K562 (cell line): ENCODE measurements around the gene NR2F6. TPM values are rescaled to one million over a fixed set of nuclear protein-coding genes. Genes with fewer than 3 reads are reported as not detected.

Experiments
- ARHGAP35 ChIP-seq: fragments of 450-650 bp; IDR thresholded peaks from 2 replicates; pipeline ENCODE4 v1.6.1; 2018; ENCODE audit not compliant: partially characterized antibody
- CAMTA2 ChIP-seq: fragments of 250-450 bp; sonication (Bioruptor Pico); conservative IDR thresholded peaks from 2 replicates; pipeline ENCODE4 v1.5.1; 2022
- ERF ChIP-seq: fragments of 450-650 bp; formaldehyde crosslinking; IDR thresholded peaks from 2 replicates; pipeline ENCODE4 v1.4.0; 2020; ENCODE audit warnings: mild to moderate bottlenecking, mixed read lengths
- ESRRA ChIP-seq: fragments of 450-650 bp; IDR thresholded peaks from 2 replicates; pipeline ENCODE4 v1.6.1; 2014; ENCODE audit warnings: low read depth, mild to moderate bottlenecking, moderate library complexity, borderline replicate concordance
- GTF2E2 ChIP-seq: fragments of 200-800 bp; sonication (Bioruptor generic); IDR thresholded peaks from 2 replicates; pipeline ENCODE4 v1.6.1; 2016; ENCODE audit warnings: missing genetic modification characterization, missing compliant biosample characterization
- MBD2 ChIP-seq: sonication (generic); IDR thresholded peaks from 2 replicates; pipeline ENCODE4 v1.6.1; 2016; ENCODE audit warnings: low read depth, borderline replicate concordance
- NEUROD1 ChIP-seq: fragments of 150-350 bp; IDR thresholded peaks from 2 replicates; pipeline ENCODE4 v1.6.1; 2014; ENCODE audit warnings: borderline replicate concordance, low read length, low read depth; ENCODE audit not compliant: partially characterized antibody
- NUFIP1 ChIP-seq: fragments of 450-650 bp; IDR thresholded peaks from 2 replicates; pipeline ENCODE4 v1.6.1; 2018; ENCODE audit not compliant: partially characterized antibody
- PHTF2 ChIP-seq: fragments of 250-450 bp; sonication (Bioruptor Pico); IDR thresholded peaks from 2 replicates; pipeline ENCODE4 v1.5.0; 2021; ENCODE audit warnings: mild to moderate bottlenecking
- RHOXF2B ChIP-seq: fragments of 250-450 bp; sonication (Bioruptor Pico); conservative IDR thresholded peaks from 2 replicates; pipeline ENCODE4 v1.5.1; 2021
- SMAD1 ChIP-seq: fragments of 150-350 bp; IDR thresholded peaks from 2 replicates; pipeline ENCODE4 v1.6.1; 2014; ENCODE audit warnings: low read length, low read depth; ENCODE audit not compliant: partially characterized antibody
- STAG1 ChIP-seq: sonication (generic); formaldehyde crosslinking; IDR thresholded peaks from 2 replicates; pipeline ENCODE4 v1.5.0; 2020; ENCODE audit warnings: missing genetic modification reagents, borderline replicate concordance
- TBL1XR1 ChIP-seq, 2 experiments: IDR thresholded peaks; 2 replicates each; pipeline ENCODE4 v1.6.1; 2012; ENCODE audit warnings: improper control_type of control experiment in 2 of 2, low read length in 2 of 2, mild to moderate bottlenecking in 1 of 2
- ZEB2 ChIP-seq: fragments of 450-650 bp; IDR thresholded peaks from 2 replicates; pipeline ENCODE4 v1.6.1; 2016
- ZNF3 ChIP-seq: fragments of 250-450 bp; sonication (Bioruptor Pico); IDR thresholded peaks from 2 replicates; pipeline ENCODE4 v1.5.0; 2021; ENCODE audit warnings: mild to moderate bottlenecking, moderate library complexity
- polyA plus RNA-seq, 8 experiments: library from polyadenylated mRNA; depleted of rRNA in 4 of 8; stranded (reverse) in 5 of 8; unstranded in 3 of 8; fragments of >200 nt; fragmentation: Nextera tagmentation in 2 of 8; fragmentation: Illumina TruSeq in 1 of 8; extraction: Ambion mirVana in 2 of 8; extraction: Trizol in 1 of 8; gene quantifications; 2 replicates each; pipeline versions ENCODE4 v1.2.1 to v1.2.3, GENCODE V29; 2011 to 2014; ENCODE audit warnings: inconsistent platforms in 1 of 8, missing spikeins in 1 of 8
- total RNA-seq, 7 experiments: library from RNA; depleted of rRNA in 6 of 7; stranded (reverse); fragments of >200 nt in 6 of 7; fragmentation: Illumina TruSeq in 2 of 7; extraction: Trizol in 2 of 7; gene quantifications; 2 replicates each; pipeline versions ENCODE4 v1.2.1 to v1.2.3, GENCODE V29; 2011 to 2021; ENCODE audit warnings: low replicate concordance in 1 of 7
- TF ChIP-seq, protein P1 (sequence below): sonication (generic); formaldehyde crosslinking; IDR thresholded peaks from 2 replicates; pipeline ENCODE4 v1.8.0; 2022; ENCODE audit warnings: mild to moderate bottlenecking, missing genetic modification reagents
- TF ChIP-seq, protein P2 (sequence below): fragments of 450-650 bp; formaldehyde crosslinking; IDR thresholded peaks from 2 replicates; pipeline ENCODE4 v1.4.0; 2020; ENCODE audit warnings: mild to moderate bottlenecking, moderate library complexity
- TF ChIP-seq, protein P3 (sequence below), 2 experiments: fragments of 450-650 bp; IDR thresholded peaks; 2 replicates each; pipeline ENCODE4 v1.6.1; 2016; ENCODE audit warnings: mild to moderate bottlenecking in 2 of 2, borderline replicate concordance in 1 of 2, low read depth in 1 of 2, moderate library complexity in 1 of 2

Gene NR2F6
- total and polyA plus RNA-seq, 9 of the 15 experiments (the other 6 are each of a cell fraction or from before 2014, with no cell fraction given), result 0.76 to 97.5 (median 18.8) TPM

DNA sequence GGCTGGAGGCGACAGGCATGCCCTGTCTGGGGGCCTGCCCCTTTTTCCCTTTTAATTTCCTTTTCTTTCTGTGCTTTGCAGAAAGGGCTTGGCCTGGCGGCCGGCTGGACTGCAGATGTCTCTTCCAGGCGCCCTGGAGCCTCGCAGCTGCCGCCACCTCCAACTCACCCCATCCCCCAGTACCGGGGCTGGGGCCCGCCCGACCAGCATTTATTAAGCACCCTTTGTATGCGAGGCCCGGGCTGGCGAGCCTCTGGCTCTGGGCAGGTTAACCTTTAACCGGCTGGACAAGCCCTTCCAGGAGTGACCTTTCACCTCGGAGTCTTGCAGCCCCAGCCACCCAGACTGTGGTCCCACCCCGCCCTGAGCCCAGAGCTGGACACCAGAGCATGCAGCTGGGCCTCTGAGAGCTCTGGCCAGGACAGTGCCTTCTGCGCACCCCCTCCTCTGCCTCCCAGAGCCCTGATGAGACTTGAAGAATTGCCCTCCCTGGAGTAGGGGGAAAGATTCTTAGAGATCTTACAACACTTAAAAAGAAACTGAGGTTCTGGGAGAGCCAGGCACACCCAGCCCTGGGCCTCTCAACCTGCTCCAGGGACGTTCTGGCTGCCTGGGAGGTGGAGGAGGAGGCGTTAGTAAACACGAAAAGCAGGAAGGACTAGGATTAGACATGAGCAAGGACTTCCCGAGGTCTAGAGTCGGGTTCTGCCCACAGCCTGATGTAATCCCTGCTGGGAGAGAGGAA, 1.1 kb upstream of the NR2F6 start (continued):
- TF ChIP-seq NEUROD1 (no peak), TBL1XR1 (IDR thresholded peaks at IDR 0.05; ENCODE audit: low read length in 2 of 2) (no peak), STAG1 (no peak), ESRRA (0 out of 2 replicates have a peak, but pooled peaks have one; percentile 5), MBD2 (no peak), ZNF3 (CRISPR knock-in tag) (no peak), ERF (CRISPR knock-in tag) (no peak), GTF2E2 (tag) (no peak), SMAD1 (no peak), RHOXF2B (CRISPR knock-in tag) (no peak), NUFIP1 (no peak), ZEB2 (0 out of 2 replicates have a peak, but pooled peaks have one; percentile 2), PHTF2 (CRISPR knock-in tag) (no peak), ARHGAP35 (no peak), CAMTA2 (CRISPR knock-in tag) (no peak)
- TF ChIP-seq, protein P1, sequence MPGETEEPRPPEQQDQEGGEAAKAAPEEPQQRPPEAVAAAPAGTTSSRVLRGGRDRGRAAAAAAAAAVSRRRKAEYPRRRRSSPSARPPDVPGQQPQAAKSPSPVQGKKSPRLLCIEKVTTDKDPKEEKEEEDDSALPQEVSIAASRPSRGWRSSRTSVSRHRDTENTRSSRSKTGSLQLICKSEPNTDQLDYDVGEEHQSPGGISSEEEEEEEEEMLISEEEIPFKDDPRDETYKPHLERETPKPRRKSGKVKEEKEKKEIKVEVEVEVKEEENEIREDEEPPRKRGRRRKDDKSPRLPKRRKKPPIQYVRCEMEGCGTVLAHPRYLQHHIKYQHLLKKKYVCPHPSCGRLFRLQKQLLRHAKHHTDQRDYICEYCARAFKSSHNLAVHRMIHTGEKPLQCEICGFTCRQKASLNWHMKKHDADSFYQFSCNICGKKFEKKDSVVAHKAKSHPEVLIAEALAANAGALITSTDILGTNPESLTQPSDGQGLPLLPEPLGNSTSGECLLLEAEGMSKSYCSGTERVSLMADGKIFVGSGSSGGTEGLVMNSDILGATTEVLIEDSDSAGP (CRISPR knock-in tag), result 0 out of 2 replicates have a peak, but pooled peaks have one; percentile 19
- TF ChIP-seq, protein P2, sequence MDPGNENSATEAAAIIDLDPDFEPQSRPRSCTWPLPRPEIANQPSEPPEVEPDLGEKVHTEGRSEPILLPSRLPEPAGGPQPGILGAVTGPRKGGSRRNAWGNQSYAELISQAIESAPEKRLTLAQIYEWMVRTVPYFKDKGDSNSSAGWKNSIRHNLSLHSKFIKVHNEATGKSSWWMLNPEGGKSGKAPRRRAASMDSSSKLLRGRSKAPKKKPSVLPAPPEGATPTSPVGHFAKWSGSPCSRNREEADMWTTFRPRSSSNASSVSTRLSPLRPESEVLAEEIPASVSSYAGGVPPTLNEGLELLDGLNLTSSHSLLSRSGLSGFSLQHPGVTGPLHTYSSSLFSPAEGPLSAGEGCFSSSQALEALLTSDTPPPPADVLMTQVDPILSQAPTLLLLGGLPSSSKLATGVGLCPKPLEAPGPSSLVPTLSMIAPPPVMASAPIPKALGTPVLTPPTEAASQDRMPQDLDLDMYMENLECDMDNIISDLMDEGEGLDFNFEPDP, result no peak
- TF ChIP-seq, protein P3, sequence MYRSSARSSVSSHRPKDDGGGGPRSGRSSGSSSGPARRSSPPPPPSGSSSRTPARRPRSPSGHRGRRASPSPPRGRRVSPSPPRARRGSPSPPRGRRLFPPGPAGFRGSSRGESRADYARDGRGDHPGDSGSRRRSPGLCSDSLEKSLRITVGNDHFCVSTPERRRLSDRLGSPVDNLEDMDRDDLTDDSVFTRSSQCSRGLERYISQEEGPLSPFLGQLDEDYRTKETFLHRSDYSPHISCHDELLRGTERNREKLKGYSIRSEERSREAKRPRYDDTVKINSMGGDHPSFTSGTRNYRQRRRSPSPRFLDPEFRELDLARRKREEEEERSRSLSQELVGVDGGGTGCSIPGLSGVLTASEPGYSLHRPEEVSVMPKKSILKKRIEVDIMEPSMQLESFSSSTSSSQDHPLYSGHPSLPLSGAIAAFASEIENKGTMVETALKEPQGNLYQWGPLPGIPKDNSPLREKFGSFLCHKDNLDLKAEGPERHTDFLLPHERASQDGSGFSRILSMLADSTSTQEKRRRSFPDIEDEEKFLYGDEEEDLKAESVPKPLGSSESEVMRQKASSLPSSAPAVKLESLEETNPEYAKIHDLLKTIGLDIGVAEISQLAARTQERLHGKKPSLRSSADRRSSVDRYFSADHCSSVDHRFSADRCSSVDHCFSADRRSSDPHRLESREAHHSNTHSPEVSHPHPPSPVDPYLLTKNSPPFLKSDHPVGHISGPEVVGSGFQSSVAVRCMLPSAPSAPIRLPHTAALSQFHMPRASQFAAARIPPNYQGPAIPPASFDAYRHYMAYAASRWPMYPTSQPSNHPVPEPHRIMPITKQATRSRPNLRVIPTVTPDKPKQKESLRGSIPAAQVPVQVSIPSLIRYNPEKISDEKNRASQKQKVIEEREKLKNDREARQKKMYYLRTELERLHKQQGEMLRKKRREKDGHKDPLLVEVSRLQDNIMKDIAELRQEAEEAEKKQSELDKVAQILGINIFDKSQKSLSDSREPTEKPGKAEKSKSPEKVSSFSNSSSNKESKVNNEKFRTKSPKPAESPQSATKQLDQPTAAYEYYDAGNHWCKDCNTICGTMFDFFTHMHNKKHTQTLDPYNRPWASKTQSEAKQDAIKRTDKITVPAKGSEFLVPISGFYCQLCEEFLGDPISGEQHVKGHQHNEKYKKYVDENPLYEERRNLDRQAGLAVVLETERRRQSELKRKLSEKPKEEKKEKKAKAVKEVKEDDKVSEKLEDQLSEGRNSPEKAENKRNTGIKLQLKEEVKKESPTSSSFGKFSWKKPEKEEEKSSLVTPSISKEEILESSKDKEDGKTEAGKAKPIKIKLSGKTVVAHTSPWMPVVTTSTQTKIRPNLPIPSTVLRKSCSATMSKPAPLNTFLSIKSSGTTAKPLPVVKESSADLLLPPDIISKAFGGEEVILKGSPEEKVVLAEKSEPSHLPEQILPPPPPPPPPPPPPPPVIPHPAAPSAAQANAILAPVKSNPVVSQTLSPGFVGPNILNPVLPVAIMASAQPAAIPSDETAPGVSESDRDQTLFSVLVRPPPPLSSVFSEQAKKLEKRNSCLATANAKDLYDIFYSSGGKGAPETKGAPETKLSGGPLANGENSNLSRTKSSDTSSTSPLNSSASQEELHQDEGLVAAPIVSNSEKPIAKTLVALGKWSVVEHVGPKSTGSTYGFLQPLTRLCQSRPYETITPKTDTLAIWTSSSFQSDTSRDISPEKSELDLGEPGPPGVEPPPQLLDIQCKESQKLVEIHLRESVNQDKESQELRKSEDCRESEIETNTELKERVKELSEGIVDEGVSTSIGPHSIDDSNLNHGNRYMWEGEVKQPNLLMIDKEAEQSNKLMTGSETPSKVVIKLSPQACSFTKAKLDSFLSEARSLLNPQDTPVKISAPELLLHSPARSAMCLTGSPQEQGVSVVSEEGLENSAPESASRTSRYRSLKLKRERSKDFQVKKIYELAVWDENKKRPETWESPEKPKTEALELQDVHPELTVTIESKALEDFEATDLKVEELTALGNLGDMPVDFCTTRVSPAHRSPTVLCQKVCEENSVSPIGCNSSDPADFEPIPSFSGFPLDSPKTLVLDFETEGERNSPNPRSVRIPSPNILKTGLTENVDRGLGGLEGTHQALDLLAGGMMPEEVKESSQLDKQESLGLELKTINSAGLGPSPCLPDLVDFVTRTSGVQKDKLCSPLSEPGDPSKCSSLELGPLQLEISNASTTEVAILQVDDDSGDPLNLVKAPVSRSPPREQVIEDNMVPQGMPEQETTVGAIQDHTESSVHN (IDR thresholded peaks at IDR 0.05; ENCODE audit: borderline replicate concordance in 1 of 2, low read depth in 1 of 2), result no peak
